GM12891 (cell line): ENCODE results near the gene ARHGEF7.
"Not testable (repeated sequence)": the region's sequence is repeated elsewhere in the genome, so short reads cannot be mapped to it uniquely, and the experiment has no call there.

Source experiments
- DNase-seq: peaks from one replicate; pipeline ENCODE4 v3.0.0; 2011; ENCODE audit warnings: low spot score; ENCODE audit not compliant: insufficient read length
- FAIRE-seq: peaks from 2 replicates; lab custom pipeline; 2011; peaks lifted over from hg19 to GRCh38; lab: Jason Lieb, UNC
- PAX5 ChIP-seq: IDR thresholded peaks from 2 replicates; pipeline ENCODE4 v1.6.1; 2011; ENCODE audit warnings: low read length, moderate library complexity, mild to moderate bottlenecking; ENCODE audit not compliant: insufficient read depth, severe bottlenecking
- POLR2A ChIP-seq: IDR thresholded peaks from 2 replicates; pipeline ENCODE4 v1.6.1; 2011; ENCODE audit warnings: low read depth, low read length, control low read depth
- POLR2AphosphoS5 ChIP-seq: IDR thresholded peaks from 2 replicates; pipeline ENCODE4 v1.6.1; 2011; ENCODE audit warnings: low read depth, low read length, control low read depth
- POU2F2 ChIP-seq: IDR thresholded peaks from 2 replicates; pipeline ENCODE4 v1.6.1; 2011; ENCODE audit warnings: low read depth, mild to moderate bottlenecking, control low read depth, low read length, moderate library complexity
- SPI1 ChIP-seq: IDR thresholded peaks from 2 replicates; pipeline ENCODE4 v1.6.1; 2011; ENCODE audit warnings: low read depth, low read length, control low read depth
- TAF1 ChIP-seq: IDR thresholded peaks from 2 replicates; pipeline ENCODE4 v1.6.1; 2011; ENCODE audit warnings: low read depth, low read length, control low read depth

Gene ARHGEF7

DNA sequence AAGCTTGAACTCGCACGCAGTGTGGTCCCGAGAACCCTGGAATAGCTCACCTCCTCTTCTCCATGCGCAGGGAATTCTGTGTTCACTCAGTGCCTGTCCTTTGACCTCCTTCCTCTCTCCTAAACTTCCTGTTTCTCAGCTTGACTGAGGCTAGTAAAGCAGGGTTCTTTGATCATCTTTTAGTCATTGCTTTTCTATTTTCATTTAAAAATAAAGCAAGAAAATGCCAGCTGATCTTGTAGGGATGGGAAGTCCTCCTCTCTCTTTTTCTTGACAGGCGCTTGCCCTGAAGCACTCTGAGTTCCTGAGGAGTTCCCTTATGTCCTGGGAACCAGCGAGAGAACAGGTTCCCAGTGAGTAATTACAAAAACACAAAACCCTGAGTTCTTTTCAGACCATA is 62.8 kb downstream of the ARHGEF7 start:
- TF ChIP-seq PAX5 (no peak), POLR2A (no peak), TAF1 (no peak), POU2F2 (no peak), SPI1 (no peak), POLR2AphosphoS5 (no peak)
- DNase-seq: no peak
- no peak for FAIRE-seq

GRCh38 chr13:111178402-111178801 is 63.3 kb downstream of the ARHGEF7 start:
- TF ChIP-seq PAX5: no peak
- TF ChIP-seq TAF1: no peak
- TF ChIP-seq SPI1: no peak
- no peak for TF ChIP-seq POLR2AphosphoS5
- TF ChIP-seq POU2F2: no peak
- TF ChIP-seq POLR2A: no peak
- FAIRE-seq (no peak), DNase-seq (no peak)

DNA sequence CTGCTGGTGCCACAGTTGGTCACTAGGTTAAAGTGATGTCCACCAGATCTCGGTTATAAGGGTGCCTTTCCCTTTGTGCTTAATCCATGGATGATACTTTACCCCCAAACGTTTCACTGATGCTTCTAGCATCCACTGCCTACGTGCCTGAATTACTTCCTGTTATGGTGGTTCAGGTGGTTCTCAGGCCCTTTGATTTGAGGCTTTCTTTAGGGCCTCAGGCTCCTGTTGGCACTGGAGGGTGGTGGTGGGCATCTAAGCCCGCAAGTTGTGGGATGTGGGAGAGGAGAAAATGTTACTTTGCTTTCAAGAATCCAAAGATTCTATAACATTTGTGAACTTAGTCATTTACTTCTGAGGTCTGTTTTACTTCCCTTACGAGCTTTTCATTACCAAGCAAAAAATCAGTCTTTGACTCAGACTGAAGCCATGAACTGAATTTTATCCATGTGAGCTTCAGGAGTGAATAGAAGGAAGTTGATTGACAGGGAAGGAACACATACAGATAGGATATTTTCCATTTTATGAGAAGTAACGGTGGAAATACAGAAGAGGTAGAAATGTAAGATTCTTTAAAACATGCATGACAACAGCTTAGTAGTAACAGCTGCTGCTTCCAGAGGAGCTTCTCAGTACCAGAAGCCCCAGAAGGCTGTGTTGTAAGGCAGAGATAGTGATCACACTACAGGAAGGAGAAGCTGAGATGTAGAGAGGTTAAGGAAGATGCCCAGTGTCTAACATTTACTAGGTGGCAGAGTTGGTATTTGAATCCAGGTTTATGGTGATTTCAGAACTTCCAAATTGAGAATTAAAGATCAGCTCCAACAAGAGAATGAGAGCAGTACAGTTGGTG is 65.0 kb downstream of the ARHGEF7 start:
- no peak for TF ChIP-seq PAX5
- TF ChIP-seq POU2F2: no peak
- no peak for TF ChIP-seq POLR2A
- DNase-seq (no peak), FAIRE-seq (no peak)

- DNase-seq (no peak), FAIRE-seq (no peak)
- TF ChIP-seq POLR2AphosphoS5: no peak
- no peak for TF ChIP-seq POLR2A
- TF ChIP-seq SPI1: no peak
- TF ChIP-seq POU2F2: no peak
- TF ChIP-seq TAF1: no peak
Observed at GRCh38 chr13:111181977-111182376, 66.9 kb downstream of the ARHGEF7 start.

DNA sequence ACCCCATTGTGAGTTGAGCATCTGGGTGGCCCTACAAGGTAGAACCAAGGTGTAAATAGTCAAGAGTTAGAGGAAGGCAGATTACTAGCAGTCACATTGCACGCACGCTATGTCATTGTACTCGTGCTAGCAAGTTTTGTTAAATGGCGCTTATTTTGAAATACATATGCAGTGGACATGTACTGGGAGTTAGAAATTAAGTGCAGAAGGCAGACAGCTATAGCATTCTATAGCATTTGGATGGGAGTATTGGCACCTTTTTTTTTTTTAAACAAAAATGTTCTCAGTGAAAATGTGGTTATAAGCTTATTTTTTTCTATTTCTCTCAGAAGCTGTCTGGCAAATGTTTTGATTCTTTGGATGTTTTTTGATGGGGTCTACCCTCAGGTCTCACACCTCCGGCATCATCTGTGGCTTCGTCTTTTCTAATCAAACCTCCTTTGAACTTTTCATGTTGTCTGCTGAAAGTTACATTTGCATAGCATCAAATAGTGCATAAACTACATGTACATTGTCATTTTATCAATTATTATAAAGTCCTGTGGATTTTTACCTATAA is 68.1 kb downstream of the ARHGEF7 start:
- peak; percentile 74 for FAIRE-seq
- no peak for DNase-seq
- no peak for TF ChIP-seq POLR2AphosphoS5
- no peak for TF ChIP-seq TAF1
- TF ChIP-seq POU2F2: no peak
- TF ChIP-seq SPI1: no peak
- TF ChIP-seq POLR2A: no peak
- TF ChIP-seq PAX5: no peak

- no peak for DNase-seq
- TF ChIP-seq SPI1: no peak
- TF ChIP-seq POU2F2: 0 out of 2 replicates have a peak, but pooled peaks have one; percentile 60
- TF ChIP-seq POLR2A: peak; percentile 67; the same call in 1 of the 2 replicates
- peak; percentile 30; the same call in 1 of the 2 replicates for TF ChIP-seq POLR2AphosphoS5
- peak; percentile 74 for FAIRE-seq
Observed at GRCh38 chr13:111183959-111184358, 68.8 kb downstream of the ARHGEF7 start.

DNA sequence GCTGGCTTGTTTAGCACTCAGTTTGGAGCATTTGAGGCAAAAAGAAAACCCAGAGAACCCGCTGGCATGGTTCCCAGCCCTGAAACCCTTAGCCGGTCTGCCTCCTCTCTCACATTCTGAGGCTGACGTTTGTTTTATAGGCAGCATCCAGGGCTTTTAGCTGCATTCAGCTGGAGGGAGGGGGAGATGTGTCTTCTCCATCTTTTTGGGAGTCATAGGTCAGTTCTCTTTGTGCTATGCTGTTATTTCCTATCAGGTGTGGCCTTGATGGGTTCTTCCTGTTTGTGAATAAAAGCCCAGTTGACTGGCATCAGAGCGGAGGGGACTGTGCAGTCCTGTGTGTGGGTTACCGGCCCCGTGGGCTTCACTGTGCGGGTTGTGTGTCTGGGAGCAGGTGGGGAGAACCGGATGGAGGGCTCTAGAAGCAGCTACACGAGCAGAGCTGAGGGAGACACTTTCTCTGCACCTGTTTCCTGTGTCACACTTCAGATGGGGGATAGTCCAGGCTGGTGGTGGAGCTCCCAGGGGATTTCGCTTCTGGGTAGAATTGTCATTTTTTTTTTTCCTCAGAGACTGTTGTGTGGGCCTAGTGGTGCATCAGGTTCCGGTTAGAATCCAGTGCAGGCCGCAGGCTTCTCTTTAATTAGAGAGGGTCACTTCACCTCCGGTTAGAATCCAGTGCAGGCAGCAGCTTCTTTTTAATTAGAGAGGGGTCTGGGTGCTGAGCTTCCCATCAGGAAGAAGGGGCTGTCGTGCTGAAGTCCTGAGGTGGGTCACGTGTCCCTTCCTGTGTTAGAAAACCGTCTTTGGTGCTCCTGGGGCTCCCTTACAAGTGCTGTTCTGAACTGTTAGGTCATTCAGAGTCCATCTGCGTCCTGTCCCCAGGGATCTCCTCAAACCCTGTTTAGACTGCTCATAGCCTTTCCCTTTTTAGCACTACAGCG is 69.6 kb downstream of the ARHGEF7 start:
- peak; percentile 44 for DNase-seq
- TF ChIP-seq POU2F2 (0 out of 2 replicates have a peak, but pooled peaks have one; percentile 21), TAF1 (peak; percentile 55; the same call in 1 of the 2 replicates), POLR2AphosphoS5 (peak; percentile 71), POLR2A (peak; percentile 68; the same call in 1 of the 2 replicates), SPI1 (no peak), PAX5 (no peak)
- FAIRE-seq: peak; percentile 93

DNA sequence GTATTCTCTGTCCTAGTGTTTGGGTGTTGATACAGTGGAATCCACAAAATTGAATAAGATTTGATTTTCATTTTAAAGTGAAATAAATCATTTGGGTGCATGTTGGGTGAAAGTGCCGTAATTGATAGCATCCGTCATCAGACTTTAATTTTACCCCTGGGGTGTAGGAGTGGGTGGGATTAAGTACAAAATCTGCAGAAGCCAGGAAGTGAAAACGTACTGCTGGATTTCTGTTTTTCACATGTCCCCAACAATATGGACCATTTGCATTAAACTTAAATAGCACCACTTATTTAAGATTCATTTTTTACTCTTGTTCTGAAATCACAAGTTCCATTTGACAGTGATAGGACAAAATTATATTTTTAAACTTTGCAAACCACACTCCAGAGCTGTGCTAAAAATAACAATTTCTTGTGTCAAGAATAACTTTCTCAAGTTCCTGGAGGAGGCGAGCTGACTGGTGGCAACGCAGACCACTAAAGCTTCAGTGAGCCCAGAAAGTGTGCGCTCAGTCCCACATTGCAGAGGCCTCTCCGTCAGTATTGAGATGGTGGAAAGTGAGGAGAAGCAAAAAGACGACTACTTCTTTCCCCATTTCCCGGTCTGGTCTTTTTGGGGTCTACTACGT is 71.3 kb downstream of the ARHGEF7 start:
- FAIRE-seq: peak; percentile 58
- DNase-seq: no peak
- TF ChIP-seq SPI1 (peak; percentile 60), TAF1 (no peak), POLR2AphosphoS5 (no peak)

- DNase-seq (no peak), FAIRE-seq (peak; percentile 89)
- TF ChIP-seq POLR2AphosphoS5: peak; percentile 20; the same call in 1 of the 2 replicates
- TF ChIP-seq SPI1: no peak
Observed at GRCh38 chr13:111187960-111188541, 72.9 kb downstream of the ARHGEF7 start.

DNA sequence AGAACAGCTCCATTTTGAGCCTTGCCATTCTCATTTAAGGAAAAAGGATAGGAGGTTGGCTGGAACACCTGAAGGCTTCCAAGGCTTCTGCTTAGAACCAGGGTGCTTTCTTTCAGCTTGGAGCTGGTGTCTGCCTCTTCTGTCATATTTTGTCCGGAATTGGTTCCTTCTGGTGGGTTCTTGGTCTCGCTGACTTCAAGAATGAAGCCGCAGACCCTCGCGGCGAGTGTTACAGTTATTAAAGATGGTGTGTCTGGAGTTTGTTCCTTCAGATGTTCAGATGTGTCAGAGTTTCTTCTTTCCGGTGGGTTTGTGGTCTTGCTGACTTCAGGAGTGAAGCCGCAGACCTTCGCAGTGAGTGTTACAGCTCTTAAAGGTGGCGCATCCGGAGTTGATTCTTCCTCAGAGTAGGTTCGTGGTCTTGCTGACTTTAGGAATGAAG is 74.0 kb downstream of the ARHGEF7 start:
- peak; percentile 78 for FAIRE-seq
- not testable (repeated sequence) for DNase-seq
